Measurements from ENCODE around the gene EVX2. TPM values are rescaled to one million over a fixed set of nuclear protein-coding genes. Genes with fewer than 3 reads are reported as not detected.

Gene EVX2
- total RNA-seq, 6 donors from 2014 or later: not detected

DNA sequence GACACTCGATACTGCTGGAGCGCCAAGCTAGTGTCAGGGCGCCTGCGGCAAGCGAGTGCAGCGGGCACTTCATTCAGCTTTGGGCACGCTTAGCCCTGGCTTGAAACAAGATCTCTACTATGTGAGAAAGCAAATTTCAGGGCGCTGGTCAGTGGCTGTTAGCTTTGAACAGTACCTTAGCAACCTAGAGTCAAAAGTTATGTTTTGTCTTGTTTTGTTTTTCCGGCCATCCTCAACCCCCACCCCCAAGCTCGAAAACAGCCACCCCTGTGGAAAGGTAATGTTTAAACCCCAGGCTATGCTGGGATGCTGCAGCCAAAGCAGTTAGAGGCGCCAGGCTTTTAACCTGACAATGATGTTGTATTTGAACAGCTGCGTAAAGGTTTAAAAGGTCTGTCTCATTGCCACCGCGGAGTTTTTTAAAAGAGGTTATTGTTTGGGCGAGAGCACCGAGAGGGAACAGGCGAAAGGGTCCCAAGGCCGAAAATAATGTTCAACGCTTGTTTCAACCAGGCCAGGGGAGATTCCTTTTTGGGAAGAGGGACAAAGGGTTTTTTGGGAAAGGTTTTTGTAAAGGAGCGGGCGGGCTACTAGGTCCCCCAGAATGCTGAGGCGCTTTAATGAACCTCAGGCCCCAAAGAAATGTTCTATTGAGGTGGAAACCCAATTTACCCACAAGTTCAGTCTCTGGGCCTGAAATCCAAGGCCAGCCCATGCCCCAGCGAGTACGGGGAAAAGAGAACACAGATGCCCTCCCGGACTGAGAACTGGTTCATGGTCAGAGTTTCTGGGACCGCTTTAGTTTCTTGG, 30.6 kb upstream of the EVX2 start:
- Histone ChIP-seq H3K36me3 (no peaks in the 10 kb centered on the region), H3K27me3 (peaks cover 2 to 91% (median 45%) of the 10 kb centered on the region in 4 donors), H3K4me3 (no peak overlapping the region), H3K9me3 (no peaks in the 10 kb centered on the region), H3K4me1 (peaks cover 0 to 4% (median 4%) of the 10 kb centered on the region in 4 donors), H3K27ac (no peak overlapping the region)
- DNase-seq (peak in 1 of 2 donors; percentile 47), ATAC-seq (ENCODE audit: low FRiP score in 2 of 2) (no peak)
- WGBS, 2 donors: 11 to 16% methylated on average over 24 to 26 of the region's 26 CpGs
- TF ChIP-seq POLR2AphosphoS5 (IDR thresholded peaks at IDR 0.05) (no peak), CTCF (IDR thresholded peaks at IDR 0.05) (no peak), POLR2A (IDR thresholded peaks at IDR 0.05) (no peak), EP300 (IDR thresholded peaks at IDR 0.05) (no peak)

- Histone ChIP-seq H3K9me3 (no peaks in the 10 kb centered on the region), H3K4me3 (no peak overlapping the region), H3K4me1 (peaks cover 0 to 13% (median 11%) of the 10 kb centered on the region in 4 donors), H3K36me3 (no peaks in the 10 kb centered on the region), H3K27me3 (peaks cover 0 to 91% (median 53%) of the 10 kb centered on the region in 4 donors), H3K27ac (no peak overlapping the region)
- DNase-seq (peak in 1 of 2 donors; percentile 33), ATAC-seq (ENCODE audit: low FRiP score in 2 of 2) (no peak)
- WGBS, 2 donors: 5 to 7% methylated on average over 10 to 39 of the region's 40 CpGs
- TF ChIP-seq CTCF (IDR thresholded peaks at IDR 0.05) (no peak), POLR2A (IDR thresholded peaks at IDR 0.05) (no peak), POLR2AphosphoS5 (IDR thresholded peaks at IDR 0.05) (no peak), EP300 (IDR thresholded peaks at IDR 0.05) (no peak)
Measured at GRCh38 chr2:176112375-176113302, 28.9 kb upstream of the EVX2 start.

DNA sequence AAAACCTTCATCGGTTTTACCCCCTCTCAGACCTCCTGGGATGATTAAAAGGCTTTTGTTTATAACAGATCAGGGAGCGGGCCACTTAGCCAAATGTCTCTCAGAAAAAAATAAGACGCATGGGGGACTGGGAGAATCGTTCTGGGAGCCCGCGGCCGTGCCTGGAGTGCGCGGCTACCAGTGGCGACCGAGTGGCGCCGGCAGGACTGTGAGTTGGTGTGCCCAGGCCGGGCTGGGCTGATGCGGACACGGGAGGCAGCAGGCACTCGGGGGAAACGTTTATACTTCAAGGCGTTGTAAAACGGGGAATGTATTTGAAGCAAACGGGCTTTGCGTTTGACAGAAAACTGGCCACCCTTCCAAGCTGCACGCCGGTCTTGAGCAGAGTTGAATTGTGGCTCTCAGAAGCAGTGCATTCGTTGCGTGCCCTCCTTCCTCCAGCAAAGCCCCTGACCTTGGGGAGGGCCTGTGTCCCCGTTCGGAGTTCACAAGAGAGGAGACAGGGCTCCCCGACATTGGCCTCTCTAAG, 28.1 kb upstream of the EVX2 start:
- no peak for TF ChIP-seq CTCF (IDR thresholded peaks at IDR 0.05)
- TF ChIP-seq POLR2AphosphoS5 (IDR thresholded peaks at IDR 0.05): no peak
- TF ChIP-seq POLR2A (IDR thresholded peaks at IDR 0.05): no peak
- TF ChIP-seq EP300 (IDR thresholded peaks at IDR 0.05): no peak
- Histone ChIP-seq H3K27me3 (peaks cover 0 to 88% (median 55%) of the 10 kb centered on the region in 4 donors), H3K36me3 (no peaks in the 10 kb centered on the region), H3K27ac (no peak overlapping the region), H3K4me3 (no peak overlapping the region), H3K4me1 (peaks cover 4 to 18% (median 15%) of the 10 kb centered on the region in 4 donors), H3K9me3 (no peaks in the 10 kb centered on the region)
- WGBS, 2 donors: 10 to 13% methylated on average over 15 to 29 of the region's 29 CpGs
- DNase-seq (peak in 1 of 2 donors; percentile 50), ATAC-seq (ENCODE audit: low FRiP score in 2 of 2) (no peak)

- Histone ChIP-seq H3K27ac (no peak overlapping the region), H3K36me3 (no peaks in the 10 kb centered on the region), H3K4me1 (peaks cover 10 to 24% (median 21%) of the 10 kb centered on the region in 4 donors), H3K9me3 (no peaks in the 10 kb centered on the region), H3K4me3 (no peak overlapping the region), H3K27me3 (peaks cover 2 to 88% (median 57%) of the 10 kb centered on the region in 4 donors)
- ATAC-seq (ENCODE audit: low FRiP score in 2 of 2) (peak in 1 of 2 donors; percentile 52), DNase-seq (no peak)
- TF ChIP-seq CTCF (IDR thresholded peaks at IDR 0.05): peak in 3 of 6 experiments; percentile 10 to 19 (median 15)
- no peak for TF ChIP-seq POLR2A (IDR thresholded peaks at IDR 0.05)
- 3% methylated on average over 16 of the region's 16 CpGs for WGBS, 2 donors
Measured at GRCh38 chr2:176111309-176111663, 27.5 kb upstream of the EVX2 start.

Data from upper lobe of left lung (tissue), 6 donors.